CD4-positive, alpha-beta T cell treated with Interleukin-15 for 1 hour (primary cell): ENCODE results near the gene PCDHA1.
"Not testable (repeated sequence)": the region's sequence is repeated elsewhere in the genome, so short reads cannot be mapped to it uniquely, and the experiment has no call there.

Source experiments
- DNase-seq: peaks from one replicate; pipeline ENCODE4 v3.0.0-alpha.2; 2020

The PCDHA1 gene

GRCh38 chr5:140808889-140809291, 22.9 kb downstream of the PCDHA1 start:
- DNase-seq = no peak

GRCh38 chr5:140821375-140822280, 35.7 kb downstream of the PCDHA1 start, which contains the start of gene PCDHA5:
Gene PCDHA5, plus strand, starts transcription at chr5:140821613.
- no peak for DNase-seq

GRCh38 chr5:140822281-140822629, 36.3 kb downstream of the PCDHA1 start:
- DNase-seq = no peak

GRCh38 chr5:140822969-140823368, 37.0 kb downstream of the PCDHA1 start:
- DNase-seq = not testable (repeated sequence)

GRCh38 chr5:140823475-140823874, 37.5 kb downstream of the PCDHA1 start:
- no peak for DNase-seq

GRCh38 chr5:140827704-140828361, 41.9 kb downstream of the PCDHA1 start, which contains the start of gene PCDHA6:
Gene PCDHA6, plus strand, starts transcription at chr5:140827960. Its CDS starts 132 bp downstream, at chr5:140828092.
- no peak for DNase-seq

- no peak for DNase-seq
Observed at GRCh38 chr5:140828362-140828737, 42.4 kb downstream of the PCDHA1 start.

GRCh38 chr5:140829511-140830501, 43.9 kb downstream of the PCDHA1 start:
- DNase-seq = not testable (repeated sequence)

- DNase-seq = no peak
Observed at GRCh38 chr5:140833993-140834392, 48.1 kb downstream of the PCDHA1 start, which contains the start of gene PCDHA7. Gene PCDHA7, plus strand, starts transcription at chr5:140834269. Its CDS starts 115 bp downstream, at chr5:140834384.

GRCh38 chr5:140834439-140835008, 48.6 kb downstream of the PCDHA1 start:
- DNase-seq = not testable (repeated sequence)

GRCh38 chr5:140835622-140836510, 49.9 kb downstream of the PCDHA1 start:
- no peak for DNase-seq

- no peak for DNase-seq
Observed at GRCh38 chr5:140840978-140841962, 55.3 kb downstream of the PCDHA1 start, which contains the start of gene PCDHA8. Gene PCDHA8, plus strand, starts transcription at chr5:140841187. Its CDS starts 135 bp downstream, at chr5:140841322.

- no peak for DNase-seq
Observed at GRCh38 chr5:140842798-140843733, 57.1 kb downstream of the PCDHA1 start.

GRCh38 chr5:140848139-140849102, 62.5 kb downstream of the PCDHA1 start, which contains the start of gene PCDHA9:
Gene PCDHA9, plus strand, starts transcription at chr5:140848382. Its CDS starts 114 bp downstream, at chr5:140848496.
- not testable (repeated sequence) for DNase-seq

- not testable (repeated sequence) for DNase-seq
Observed at GRCh38 chr5:140849831-140850634, 64.1 kb downstream of the PCDHA1 start.
